ENCODE measurements around the gene GALP. TPM values are rescaled to one million over a fixed set of nuclear protein-coding genes. Genes with fewer than 3 reads are reported as not detected.
A peak's percentile ranks its signal among the peaks of the same experiment; 100 is the strongest.
"Not testable (repeated sequence)": the region's sequence is repeated elsewhere in the genome, so short reads cannot be mapped to it uniquely, and the experiment has no call there.

The GALP gene
- total RNA-seq, 1 donor from 2014 or later, result not detected

- H3K4me3 Mint-ChIP-seq (ENCODE audit: unreplicated experiment), result no peak overlapping the region
- peaks cover 17% of the 10 kb centered on the region for H3K4me1 Mint-ChIP-seq (ENCODE audit: low read depth, unreplicated experiment)
- DNase-seq, result peak; percentile 47
- H3K9me3 Mint-ChIP-seq (ENCODE audit: unreplicated experiment), result peaks cover 9% of the 10 kb centered on the region
- H3K27me3 Mint-ChIP-seq (ENCODE audit: unreplicated experiment), result peaks cover 5% of the 10 kb centered on the region
- peaks cover 10% of the 10 kb centered on the region for H3K36me3 Mint-ChIP-seq (ENCODE audit: unreplicated experiment)
- H3K27ac Mint-ChIP-seq (ENCODE audit: unreplicated experiment), result peak overlapping the region; percentile 33
- TF ChIP-seq CTCF (IDR thresholded peaks at IDR 0.05; ENCODE audit: partially characterized antibody, unreplicated experiment), result no peak
These were observed 28.5 kb upstream of the GALP start for GRCh38 chr19:56147307-56147706.

- no peak for DNase-seq
- H3K4me3 Mint-ChIP-seq (ENCODE audit: unreplicated experiment), result no peak overlapping the region
- H3K27ac Mint-ChIP-seq (ENCODE audit: unreplicated experiment), result no peak overlapping the region
- no peak for TF ChIP-seq CTCF (IDR thresholded peaks at IDR 0.05; ENCODE audit: partially characterized antibody, unreplicated experiment)
- peaks cover 12% of the 10 kb centered on the region for H3K9me3 Mint-ChIP-seq (ENCODE audit: unreplicated experiment)
- peaks cover 5% of the 10 kb centered on the region for H3K27me3 Mint-ChIP-seq (ENCODE audit: unreplicated experiment)
- peaks cover 10% of the 10 kb centered on the region for H3K36me3 Mint-ChIP-seq (ENCODE audit: unreplicated experiment)
- H3K4me1 Mint-ChIP-seq (ENCODE audit: low read depth, unreplicated experiment), result peaks cover 18% of the 10 kb centered on the region
These were observed 27.7 kb upstream of the GALP start for GRCh38 chr19:56148096-56148495.

- H3K27me3 Mint-ChIP-seq (ENCODE audit: unreplicated experiment); H3K4me3 Mint-ChIP-seq (ENCODE audit: unreplicated experiment): not testable (repeated sequence)
- H3K4me1 Mint-ChIP-seq (ENCODE audit: low read depth, unreplicated experiment), result peaks cover 20% of the 10 kb centered on the region
These were observed 26.7 kb upstream of the GALP start for GRCh38 chr19:56148955-56149655.

GRCh38 chr19:56149656-56150038, 26.2 kb upstream of the GALP start:
- Mint-ChIP-seq H3K27me3 (ENCODE audit: unreplicated experiment) (peaks cover 5% of the 10 kb centered on the region), H3K4me1 (ENCODE audit: low read depth, unreplicated experiment) (peaks cover 17% of the 10 kb centered on the region), H3K27ac (ENCODE audit: unreplicated experiment) (peak overlapping the region; percentile 72), H3K4me3 (ENCODE audit: unreplicated experiment) (no peak overlapping the region), H3K9me3 (ENCODE audit: unreplicated experiment) (peaks cover 14% of the 10 kb centered on the region), H3K36me3 (ENCODE audit: unreplicated experiment) (peaks cover 14% of the 10 kb centered on the region)
- no peak for TF ChIP-seq CTCF (IDR thresholded peaks at IDR 0.05; ENCODE audit: partially characterized antibody, unreplicated experiment)
- no peak for DNase-seq

More at GRCh38 chr19:56148955-56149655, 26.7 kb upstream of the GALP start:
- not testable (repeated sequence) for H3K27ac Mint-ChIP-seq (ENCODE audit: unreplicated experiment); DNase-seq
- H3K9me3 Mint-ChIP-seq (ENCODE audit: unreplicated experiment), result peaks cover 14% of the 10 kb centered on the region
- H3K36me3 Mint-ChIP-seq (ENCODE audit: unreplicated experiment), result peaks cover 14% of the 10 kb centered on the region

GRCh38 chr19:56150358-56150757, 25.4 kb upstream of the GALP start:
- Mint-ChIP-seq H3K4me1 (ENCODE audit: low read depth, unreplicated experiment) (peaks cover 17% of the 10 kb centered on the region), H3K4me3 (ENCODE audit: unreplicated experiment) (no peak overlapping the region), H3K27me3 (ENCODE audit: unreplicated experiment) (peaks cover 5% of the 10 kb centered on the region), H3K36me3 (ENCODE audit: unreplicated experiment) (peaks cover 14% of the 10 kb centered on the region), H3K9me3 (ENCODE audit: unreplicated experiment) (peaks cover 14% of the 10 kb centered on the region), H3K27ac (ENCODE audit: unreplicated experiment) (peak overlapping the region; percentile 65)
- TF ChIP-seq CTCF (IDR thresholded peaks at IDR 0.05; ENCODE audit: partially characterized antibody, unreplicated experiment), result no peak
- DNase-seq, result no peak

All from glutamatergic neuron (in vitro differentiated cells).